MM.1S (cell line): ENCODE results near the gene ZNF600.
A peak's percentile ranks its signal among the peaks of the same experiment; 100 is the strongest.
"Not testable (repeated sequence)": the region's sequence is repeated elsewhere in the genome, so short reads cannot be mapped to it uniquely, and the experiment has no call there.

Source experiments
- DNase-seq: peaks from one replicate; pipeline ENCODE4 v3.0.0-alpha.2; 2015
- H2AFZ ChIP-seq: fragments of 300-600 bp; sonication (generic); 2 replicates; pipeline ENCODE4 v1.6.0; 2016; ENCODE audit warnings: antibody characterized with exemption, low read length
- H3F3A ChIP-seq: fragments of 300-600 bp; sonication (generic); 2 replicates; pipeline ENCODE4 v1.6.1; 2016; ENCODE audit warnings: mild to moderate bottlenecking, antibody characterized with exemption, low read length, moderate library complexity, mixed read lengths; ENCODE audit not compliant: insufficient read depth
- H3K27ac ChIP-seq: fragments of 300-600 bp; sonication (generic); 2 replicates; pipeline ENCODE4 v1.5.1; 2016; ENCODE audit warnings: mild to moderate bottlenecking, low read length
- H3K27me3 ChIP-seq: fragments of 300-600 bp; sonication (generic); replicated peaks from 2 replicates; pipeline ENCODE4 v1.6.0; 2016; ENCODE audit warnings: low read length; ENCODE audit not compliant: insufficient read depth
- H3K36me3 ChIP-seq: fragments of 300-600 bp; sonication (generic); replicated peaks from 2 replicates; pipeline ENCODE4 v1.6.1; 2016; ENCODE audit warnings: mild to moderate bottlenecking, low read length, mixed read lengths; ENCODE audit not compliant: insufficient read depth
- H3K4me1 ChIP-seq: fragments of 300-600 bp; sonication (generic); 2 replicates; pipeline ENCODE4 v1.6.1; 2016; ENCODE audit warnings: low read length, mixed read lengths
- H3K4me2 ChIP-seq: fragments of 300-600 bp; sonication (generic); 2 replicates; pipeline ENCODE4 v1.6.0; 2016; ENCODE audit warnings: low read depth, low read length
- H3K4me3 ChIP-seq: fragments of 300-600 bp; sonication (generic); 2 replicates; pipeline ENCODE4 v1.5.1; 2016; ENCODE audit warnings: low read length, mixed read lengths
- H3K79me2 ChIP-seq: fragments of 300-600 bp; sonication (generic); 2 replicates; pipeline ENCODE4 v1.6.1; 2016; ENCODE audit warnings: mixed run types, low read length, mixed read lengths
- H3K9ac ChIP-seq: fragments of 300-600 bp; sonication (generic); 2 replicates; pipeline ENCODE4 v1.6.1; 2016; ENCODE audit warnings: low read length, mixed read lengths
- H3K9me2 ChIP-seq: fragments of 300-600 bp; sonication (generic); replicated peaks from 2 replicates; pipeline ENCODE4 v1.6.1; 2016; ENCODE audit warnings: mild to moderate bottlenecking, low read length, mixed read lengths; ENCODE audit not compliant: insufficient read depth
- H3K9me3 ChIP-seq: fragments of 300-600 bp; sonication (generic); replicated peaks from 2 replicates; pipeline ENCODE4 v1.6.1; 2016; ENCODE audit warnings: mild to moderate bottlenecking, low read length, mixed read lengths; ENCODE audit not compliant: insufficient read depth
- H4K20me1 ChIP-seq: fragments of 300-600 bp; sonication (generic); 2 replicates; pipeline ENCODE4 v1.6.1; 2016; ENCODE audit warnings: mild to moderate bottlenecking, low read length, moderate library complexity, mixed read lengths; ENCODE audit not compliant: insufficient read depth
- EZH2 ChIP-seq: fragments of 300-600 bp; sonication (generic); optimal IDR thresholded peaks from 2 replicates; pipeline ENCODE3; 2017; ENCODE audit warnings: low read depth, mild to moderate bottlenecking, antibody characterized with exemption, low read length, mixed read lengths
- EZH2phosphoT487 ChIP-seq: fragments of 300-600 bp; sonication (generic); IDR thresholded peaks from 2 replicates; pipeline ENCODE4 v1.6.1; 2018; ENCODE audit warnings: antibody characterized with exemption, low read length

ZNF600 gene

GRCh38 chr19:52786464-52787354 is at the start of gene ZNF600:
Gene ZNF600 (minus strand): TSS chr19:52786791. CDS start chr19:52778888, 7,903 bp downstream.
- H3K9me3 ChIP-seq, H4K20me1 ChIP-seq, H3K79me2 ChIP-seq, H3K36me3 ChIP-seq, H3K9me2 ChIP-seq, H3K27me3 ChIP-seq, H3F3A ChIP-seq, H3K27ac ChIP-seq, H3K4me1 ChIP-seq: not testable (repeated sequence)
- Histone ChIP-seq H2AFZ (peak within 1 kb of the TSS; percentile 80), H3K9ac (peak within 1 kb of the TSS; percentile 44; the same call in 1 of the 2 replicates), H3K4me3 (peak within 1 kb of the TSS; percentile 60), H3K4me2 (peak within 1 kb of the TSS; percentile 49)
- DNase-seq = peak; percentile 47

- not testable (repeated sequence) for H3F3A ChIP-seq, H4K20me1 ChIP-seq, H3K4me2 ChIP-seq, H3K9me3 ChIP-seq, H3K27ac ChIP-seq, H3K9me2 ChIP-seq, H3K4me1 ChIP-seq, H3K4me3 ChIP-seq, H2AFZ ChIP-seq, DNase-seq, H3K27me3 ChIP-seq, H3K36me3 ChIP-seq, H3K9ac ChIP-seq, H3K79me2 ChIP-seq
Observed at GRCh38 chr19:52834289-52834688, 47.7 kb upstream of the ZNF600 start.

- not testable (repeated sequence) for H3K9me3 ChIP-seq, H3K27ac ChIP-seq, H3K79me2 ChIP-seq, H3K36me3 ChIP-seq, H3K4me3 ChIP-seq, H2AFZ ChIP-seq, H3K27me3 ChIP-seq, H3K9me2 ChIP-seq, H3K9ac ChIP-seq, DNase-seq, H4K20me1 ChIP-seq, H3K4me1 ChIP-seq, H3F3A ChIP-seq, H3K4me2 ChIP-seq
Observed at GRCh38 chr19:52833541-52833940, 47.0 kb upstream of the ZNF600 start.

GRCh38 chr19:52829866-52830265 is 43.3 kb upstream of the ZNF600 start:
- not testable (repeated sequence) for H3K79me2 ChIP-seq, DNase-seq, H3K36me3 ChIP-seq, H3K27ac ChIP-seq, H3K4me3 ChIP-seq, H3K4me2 ChIP-seq, H3K9ac ChIP-seq, H4K20me1 ChIP-seq, H3K27me3 ChIP-seq, H3K4me1 ChIP-seq, H3K9me2 ChIP-seq, H2AFZ ChIP-seq, H3F3A ChIP-seq, H3K9me3 ChIP-seq

GRCh38 chr19:52825765-52826164 is 39.2 kb upstream of the ZNF600 start:
- no peaks in the 10 kb centered on the region for H3K27me3 ChIP-seq
- H3K4me1 ChIP-seq = no peaks in the 10 kb centered on the region
- H3K36me3 ChIP-seq = no peaks in the 10 kb centered on the region
- H3K27ac ChIP-seq = no peak overlapping the region
- no peak overlapping the region for H3K4me2 ChIP-seq
- no peak overlapping the region for H3K9ac ChIP-seq
- no peak overlapping the region for H2AFZ ChIP-seq
- DNase-seq = no peak
- no peaks in the 10 kb centered on the region for H3K79me2 ChIP-seq
- TF ChIP-seq EZH2phosphoT487 (no peak), EZH2 (no peak)
- no peaks in the 10 kb centered on the region for H3K9me2 ChIP-seq
- H4K20me1 ChIP-seq = no peaks in the 10 kb centered on the region
- H3K9me3 ChIP-seq = no peaks in the 10 kb centered on the region
- H3F3A ChIP-seq = no peaks in the 10 kb centered on the region
- H3K4me3 ChIP-seq = no peak overlapping the region
